Heart right ventricle (tissue), 16 donors: ENCODE results near the gene RGS7. TPM values are rescaled to one million over a fixed set of nuclear protein-coding genes. Genes with fewer than 3 reads are reported as not detected.

Source experiments
- ATAC-seq, 8 donors: fragments of 200-7000 bp; cut with Tn5 transposase; one replicate each; pipeline ENCODE4 v1.9.1; 2020; ENCODE audit warnings: mild to moderate bottlenecking in 8 of 8, moderate library complexity in 8 of 8, moderate number of reproducible peaks in 1 of 8
- DNase-seq, 2 donors: peaks; one replicate each; pipeline ENCODE4 v3.0.0-alpha.2; 2020
- H3K27ac ChIP-seq, 10 donors: fragments of 200-600 bp; sonication (generic) in 2 of 10; one replicate each; pipeline versions ENCODE4 v1.5.0 to v1.8.0; 2020 to 2022; ENCODE audit warnings: mild to moderate bottlenecking in 3 of 10
- H3K27me3 ChIP-seq, 7 donors: fragments of 200-600 bp; one replicate each; pipeline ENCODE4 v1.8.0; 2021 to 2022; ENCODE audit warnings: mild to moderate bottlenecking in 2 of 7
- H3K36me3 ChIP-seq, 9 donors: fragments of 200-600 bp; sonication (generic) in 1 of 9; one replicate each; pipeline versions ENCODE4 v1.5.0 to v1.8.0; 2020 to 2022; ENCODE audit warnings: mild to moderate bottlenecking in 2 of 9
- H3K4me1 ChIP-seq, 9 donors: fragments of 200-600 bp; sonication (generic) in 1 of 9; one replicate each; pipeline versions ENCODE4 v1.5.0 to v1.8.0; 2020 to 2022; ENCODE audit warnings: mild to moderate bottlenecking in 4 of 9
- H3K4me3 ChIP-seq, 10 donors: fragments of 200-600 bp; sonication (generic) in 2 of 10; one replicate each; pipeline versions ENCODE4 v1.5.0 to v1.8.0; 2020 to 2022; ENCODE audit warnings: mild to moderate bottlenecking in 7 of 10, moderate library complexity in 2 of 10
- H3K9me3 ChIP-seq, 11 donors: fragments of 200-600 bp in 10 of 11; sonication (generic) in 2 of 11; one replicate each; pipeline versions ENCODE4 v1.5.0 to v1.8.0; 2013 to 2022; ENCODE audit warnings: mild to moderate bottlenecking in 2 of 11, control low read depth in 1 of 11, moderate library complexity in 1 of 11
- CTCF ChIP-seq, 9 donors: fragments of 200-600 bp; sonication (generic) in 2 of 9; IDR thresholded peaks; one replicate each; pipeline versions ENCODE4 v1.5.0 to v1.8.0; 2021 to 2022; ENCODE audit warnings: antibody characterized with exemption in 9 of 9, mild to moderate bottlenecking in 5 of 9, moderate library complexity in 1 of 9
- WGBS, 2 donors: extraction: QIAGEN DNeasy Blood & Tissue Kit; methylation state at CpG; one replicate each; pipeline ENCODE4 v1.1.7; 2013; ENCODE audit warnings: inconsistent platforms in 1 of 2; 5-methylcytosine and 5-hydroxymethylcytosine counted together
- intact Hi-C, 10 donors: fragments of 100-400 bp; cut with DNase I; formaldehyde crosslinking; loops; one replicate each; pipeline versions ENCODE4 v1.11.1 to v1.14.2; 2022
- microRNA-seq, 2 donors: library from miRNA; unstranded; fragments of <30 nt; microRNA quantifications; one replicate each; pipeline ENCODE4 v1.2.0, GENCODE V29; 2021
- polyA plus RNA-seq, 2 donors: library from polyadenylated mRNA; stranded (reverse); fragments of 200-250 nt; gene quantifications; one replicate each; pipeline ENCODE4 v1.2.3, GENCODE V29; 2013
- total RNA-seq, 10 donors: library from RNA; stranded (reverse); fragmentation: NEBNext Ultra II Directional in 3 of 10; extraction: Animal tissue kit (Norgen Biotek cat#: 25700) in 3 of 10; gene quantifications; one replicate each; pipeline versions ENCODE4 v1.2.1 to v1.2.4, GENCODE V29; 2021 to 2023
- donor health status: Arrhythmogenic right ventricular cardiomyopathy.
- donor health status: ischemic (EF 13 %, LVEDD 7.1; RV severe dilation, severe dysfunction).
- donor health status: healthy with polysubstance abuse.
- donor health status: DM: no; HTN: yes; CAD: no.
- donor health status: DM: no; HTN: no; CAD: no.
- donor health status: ischemic (EF 25% LVEDD 6.9; RV normal size, moderate dysfunction).
- donor health status: ischemic (EF 25% LVEDD 5.7; RV mildly dilated, moderate dysfunction).
- donor health status: healthy.
- donor health status: DM: yes; HTN: yes; CAD: no.
- donor health status: Ischemic cardiomyopathy.
- donor health status: ischemic (EF 35%, LVEDD 5.7; RV mildly dilated, moderate dysfunction).
- donor health status: nonischemic (EF 11% LVEDD 7.7; RV severe dilation, severe dysfunction).
- donor health status: DM: yes; HTN: yes; CAD: no.
- donor health status: PGD.
- donor health status: ischemic (EF 29% LVEDD 5.4; RV normal size, mild dysfunction).
- donor health status: nonischemic (EF 23%, LVEDD 6.1; RV moderate dilation, normal function).

The RGS7 gene
- total and polyA plus RNA-seq, 12 donors = not detected

GRCh38 chr1:240732390-240732789, 624.6 kb downstream of the RGS7 start:
- H3K36me3 ChIP-seq = no peaks in the 10 kb centered on the region
- peaks cover 0 to 3% (median 0%) of the 10 kb centered on the region in 7 donors for H3K27me3 ChIP-seq
- peak in 8 of 9 donors; percentile 12 to 64 (median 51) for TF ChIP-seq CTCF (IDR thresholded peaks at IDR 0.05)
- DNase-seq (no peak), ATAC-seq (no peak)
- peaks cover 0 to 6% (median 0%) of the 10 kb centered on the region in 11 donors for H3K9me3 ChIP-seq
- no peak overlapping the region for H3K27ac ChIP-seq
- no peaks in the 10 kb centered on the region for H3K4me1 ChIP-seq
- intact Hi-C loops = loop anchor here in 2 of 10 donors (5.0 to 10.0 kb wide), 2 partner anchors 215 to 752 kb away; no protein-coding TSS in a partner anchor
- 12 to 13% methylated on average over 5 of the region's 5 CpGs for whole genome bisulfite sequencing, 2 donors
- no peak overlapping the region for H3K4me3 ChIP-seq

Small RNA genes lying within 50 kb of the gene (microRNA-seq; reads per million reads assigned to microRNA genes)
- gene MIR3123 = 0 reads per million in 2 donors

Other genes starting within 250 kb of the RGS7 start
- 100 to 1,000 TPM; 178 to 268 (median 257) TPM for gene FH, start 162.6 kb upstream of the RGS7 start, total RNA-seq
- gene FH, start 162.6 kb upstream of the RGS7 start, polyA plus RNA-seq = 100 to 1,000 TPM; 169 to 224 TPM
- gene KMO, start 175.2 kb upstream of the RGS7 start, total RNA-seq = 1 to 10 TPM in 1 of 10 donors, under 1 TPM in 5, not detected in 4; 0.05 to 1.4 (median 0.46) TPM
- under 1 TPM; 0.06 to 0.22 TPM for gene KMO, start 175.2 kb upstream of the RGS7 start, polyA plus RNA-seq